NCI-H2196 (cell line): Measurements from ENCODE around the gene NFIX.

Experiments used
- DNase-seq: peaks from one replicate; lab custom pipeline; 2025; ENCODE audit not compliant: unreplicated experiment; lab: John Stamatoyannopoulos, UW

NFIX gene

DNA sequence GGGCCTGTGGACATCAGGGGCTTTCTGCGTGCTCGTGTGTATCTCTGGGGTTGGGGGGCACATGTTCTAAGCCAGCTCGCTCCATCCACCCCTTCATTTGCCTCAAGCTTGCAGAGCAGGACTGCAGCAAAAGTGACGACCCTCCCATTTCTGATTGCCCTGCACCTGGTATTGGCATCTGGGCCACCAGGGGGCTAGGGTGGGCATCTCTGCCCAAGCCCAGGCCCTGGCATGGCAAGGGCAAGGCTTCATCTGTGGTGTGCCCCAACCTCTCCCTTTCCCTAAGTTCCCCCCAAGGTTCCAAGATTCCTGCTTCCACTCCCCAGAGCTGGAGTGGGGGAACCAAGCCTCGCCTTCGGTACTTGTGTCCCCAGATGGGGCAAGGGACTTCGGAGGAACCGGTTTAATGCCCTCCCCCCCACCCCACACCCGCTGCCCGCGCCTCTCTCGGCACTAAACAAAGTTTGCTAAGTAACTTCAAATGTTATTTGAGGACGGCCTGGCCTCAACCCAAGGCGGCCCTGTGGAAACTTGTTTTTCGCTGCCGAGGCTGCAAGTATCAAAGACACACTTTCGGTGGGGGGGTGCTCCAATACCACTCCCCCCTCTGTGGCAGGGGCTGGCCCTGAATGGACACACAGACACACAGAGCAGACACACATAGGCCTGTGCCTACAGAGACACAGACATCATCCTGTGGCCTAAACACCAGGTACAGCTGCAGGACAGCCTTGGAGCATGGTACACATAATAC lies 12.2 kb downstream of the NFIX start:
- DNase-seq: no peak

DNA sequence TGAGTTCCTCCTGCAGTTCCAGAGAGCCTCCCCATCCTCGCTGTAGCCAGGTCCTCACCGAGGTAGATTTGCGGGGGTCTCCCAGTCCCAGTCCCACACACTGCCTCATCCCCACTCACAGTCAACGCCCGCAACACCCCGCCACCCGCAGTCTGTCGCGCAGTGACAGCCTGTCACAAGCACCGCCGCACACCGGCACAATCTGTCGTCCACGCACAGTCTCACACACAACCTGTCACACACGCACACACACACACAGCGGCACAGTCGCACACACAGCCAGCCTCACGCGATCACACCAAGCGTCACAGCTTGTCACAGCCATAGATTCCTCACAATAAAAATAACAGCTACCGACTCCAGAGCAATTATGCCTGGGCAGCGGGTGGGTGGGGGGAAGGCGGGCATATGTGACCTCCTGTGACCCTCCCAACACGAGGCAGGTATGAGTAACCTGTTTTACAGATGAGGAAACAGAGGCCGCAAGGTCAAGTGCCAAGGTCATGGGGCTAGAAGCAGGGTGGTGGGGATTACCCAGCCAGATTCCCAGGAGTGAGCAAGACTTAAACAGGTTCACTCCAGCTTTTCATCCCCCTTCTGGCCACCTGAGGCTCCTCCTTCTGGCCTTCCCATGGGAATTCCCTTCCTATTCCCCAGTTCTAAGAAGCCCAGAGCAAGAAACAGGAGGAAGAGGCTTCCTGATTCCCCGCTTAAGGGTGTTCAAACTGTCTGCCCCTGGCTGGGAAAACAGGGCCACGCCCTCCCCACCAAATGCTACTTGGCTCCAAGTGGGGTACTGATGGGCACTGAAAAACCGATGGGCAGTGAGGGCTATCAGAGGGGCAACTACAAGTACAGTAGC lies 13.9 kb downstream of the NFIX start:
- no peak for DNase-seq

DNA sequence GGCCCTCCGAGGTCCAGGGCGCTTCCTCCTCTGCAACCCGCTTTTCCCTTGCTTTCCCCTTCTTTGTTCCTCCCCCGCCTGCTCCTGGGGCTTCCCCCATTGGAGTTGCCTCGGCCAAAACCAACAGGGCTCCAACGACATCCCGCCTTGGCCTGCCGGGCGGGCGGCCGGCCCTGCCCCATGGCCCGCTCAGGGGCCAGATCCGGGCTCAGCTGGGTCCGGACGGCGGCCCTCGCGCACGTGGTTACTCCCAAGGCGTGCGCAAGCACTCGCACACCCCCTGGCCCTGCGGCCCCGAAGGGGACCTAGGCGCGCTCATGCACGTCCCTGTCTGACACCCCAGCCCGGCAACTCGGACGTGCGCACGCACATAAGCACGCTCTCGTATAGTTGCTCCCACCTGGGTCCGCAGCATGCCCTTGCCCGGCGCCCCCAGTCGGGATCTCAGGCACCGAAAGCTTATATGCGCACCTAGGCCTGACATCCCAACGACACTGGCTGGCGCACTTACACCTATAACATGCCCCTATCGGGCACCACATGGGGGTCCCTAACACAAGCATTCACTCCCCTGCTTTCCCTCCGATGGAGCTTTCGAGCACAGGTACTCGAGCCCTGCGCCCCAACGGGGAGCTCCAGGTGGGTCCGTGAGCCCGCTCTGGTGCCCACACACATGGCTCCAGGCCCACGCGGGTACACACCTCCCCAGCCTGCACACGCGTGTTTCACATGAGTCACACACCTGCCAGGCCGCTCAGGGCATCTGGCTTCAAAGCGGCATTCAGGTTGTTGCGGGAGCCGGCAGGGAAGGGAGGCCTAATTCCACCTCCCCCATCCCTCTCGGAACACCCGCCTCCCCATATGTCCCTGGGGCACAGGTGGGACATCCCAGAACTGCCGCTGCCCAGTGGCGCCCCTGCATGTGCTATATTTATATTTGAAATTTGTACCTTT lies 15.0 kb downstream of the NFIX start:
- DNase-seq: no peak

DNA sequence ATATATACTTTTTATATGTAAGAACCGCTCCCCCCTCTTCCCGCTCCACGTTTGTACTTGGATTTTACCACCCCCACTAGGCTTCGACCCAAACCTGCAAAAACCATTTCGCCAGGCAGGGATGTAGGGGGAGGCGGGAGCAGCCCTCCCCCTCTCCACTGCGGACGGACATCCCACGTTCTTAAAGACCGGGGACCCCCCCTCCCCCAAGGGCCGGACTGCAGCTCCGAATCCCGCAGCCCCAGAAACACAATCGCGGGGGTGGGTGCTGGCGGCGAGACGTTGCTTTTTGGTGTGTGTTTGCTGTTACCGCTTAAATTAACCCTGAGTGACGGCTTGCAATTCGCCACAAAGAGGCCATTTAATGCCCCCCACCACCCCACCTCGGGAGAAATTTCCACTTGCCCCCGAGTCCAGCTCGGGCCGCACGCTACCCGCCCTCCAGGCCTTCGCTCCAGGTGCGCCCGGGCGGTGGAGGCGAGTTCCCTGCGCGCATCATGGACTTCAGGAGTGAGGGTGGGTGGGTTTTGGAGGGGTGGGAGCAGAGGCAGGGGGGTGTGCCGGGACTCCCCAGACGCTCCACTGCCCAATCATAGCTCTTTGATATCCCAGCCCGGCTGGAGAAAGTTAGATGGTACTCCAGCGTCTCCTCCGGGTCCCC lies 15.8 kb downstream of the NFIX start:
- DNase-seq: no peak

DNA sequence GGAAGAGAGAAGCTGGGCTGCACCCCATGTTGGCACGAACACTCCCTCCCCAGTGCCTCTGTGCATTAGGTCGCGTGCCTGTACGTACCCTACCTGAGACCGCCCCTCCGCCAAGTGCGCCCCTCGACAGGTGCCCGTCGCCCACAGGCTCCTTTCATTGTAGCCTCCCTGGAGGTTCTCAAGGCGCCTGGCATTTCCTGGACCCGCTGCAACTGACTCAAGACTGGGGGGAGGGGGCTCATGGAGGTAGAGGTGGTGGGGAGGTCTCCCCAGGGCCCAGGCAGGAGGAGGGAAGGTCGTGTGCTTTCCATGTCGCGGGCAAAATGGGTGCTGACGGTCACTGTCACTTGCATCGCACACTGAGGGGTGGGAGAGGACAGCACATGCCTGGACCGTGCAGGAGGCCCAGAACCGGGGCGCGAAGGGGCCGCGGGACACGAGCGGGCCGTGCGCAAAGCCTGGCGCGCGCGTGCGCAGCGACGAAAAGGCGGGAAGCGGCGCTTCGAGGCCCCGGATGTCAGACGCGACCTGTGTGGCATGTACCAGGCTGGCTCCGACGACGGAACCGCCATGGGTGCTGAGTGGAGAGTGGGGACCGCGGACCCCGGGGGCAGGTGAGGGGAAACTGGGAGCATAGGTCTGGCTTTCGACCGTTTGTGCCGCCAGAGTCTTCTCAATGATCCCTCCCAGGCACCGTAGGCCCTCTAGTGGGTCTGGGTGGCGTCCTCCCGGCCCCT lies 16.5 kb downstream of the NFIX start:
- no peak for DNase-seq

DNA sequence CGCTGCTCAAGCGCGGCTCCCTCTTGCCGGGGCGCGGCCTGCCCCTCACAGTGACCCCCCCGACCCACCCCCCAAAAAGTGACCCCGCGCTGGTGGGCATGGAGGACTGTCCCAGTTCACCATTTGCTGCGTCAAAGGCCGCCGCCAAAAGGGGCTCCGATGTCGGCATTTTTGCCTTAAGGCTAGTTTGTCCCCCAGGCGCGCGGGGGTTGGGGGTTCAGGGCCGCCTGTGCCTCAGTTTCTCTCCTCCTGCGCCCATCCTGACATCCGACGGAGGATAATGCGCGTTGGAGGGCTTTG lies 17.1 kb downstream of the NFIX start:
- no peak for DNase-seq

DNA sequence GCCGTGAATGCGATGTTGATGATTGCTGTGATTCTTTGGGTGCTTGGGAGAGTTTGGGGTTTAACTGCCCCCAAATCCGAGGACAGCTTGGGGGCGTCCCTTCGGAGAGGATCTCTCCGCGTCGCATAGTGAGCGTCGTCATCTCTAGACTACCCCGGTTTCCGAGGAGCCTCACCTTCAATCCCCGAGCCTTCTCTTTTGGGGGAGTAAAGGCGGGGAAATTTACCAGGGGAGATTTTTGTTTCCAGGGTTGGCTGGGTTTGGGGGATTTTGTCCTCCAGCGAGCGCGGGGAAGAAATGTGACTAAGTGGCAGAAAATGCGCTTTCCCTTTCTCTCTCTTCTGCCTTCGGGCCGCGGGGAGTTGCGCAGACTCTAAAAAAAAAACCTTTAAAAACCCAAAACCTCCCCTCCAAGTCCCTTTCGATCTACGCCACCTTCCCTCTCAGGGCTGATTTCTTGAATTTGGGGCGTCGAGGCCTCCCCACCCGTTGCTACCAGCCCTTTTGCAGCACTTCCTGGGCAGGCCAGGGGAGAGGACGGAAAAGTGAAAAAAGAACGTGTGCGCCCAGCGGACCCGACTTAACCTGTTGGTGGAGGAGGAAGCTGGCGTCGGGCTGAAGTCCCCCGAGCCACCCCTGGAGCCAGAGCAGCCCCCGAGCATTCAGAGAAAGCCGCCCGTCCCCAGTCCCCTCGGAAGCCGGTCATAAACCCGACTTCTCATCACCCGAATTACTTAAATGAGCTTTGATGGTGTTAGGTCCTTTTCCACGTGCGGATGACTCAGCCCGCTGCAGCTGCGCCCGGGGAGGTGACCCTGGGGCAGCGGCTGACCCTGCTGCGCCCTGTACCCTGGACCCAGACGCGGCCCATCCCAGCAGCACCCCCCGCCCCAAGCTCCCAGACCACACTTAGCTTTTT lies 17.7 kb downstream of the NFIX start:
- no peak for DNase-seq

DNA sequence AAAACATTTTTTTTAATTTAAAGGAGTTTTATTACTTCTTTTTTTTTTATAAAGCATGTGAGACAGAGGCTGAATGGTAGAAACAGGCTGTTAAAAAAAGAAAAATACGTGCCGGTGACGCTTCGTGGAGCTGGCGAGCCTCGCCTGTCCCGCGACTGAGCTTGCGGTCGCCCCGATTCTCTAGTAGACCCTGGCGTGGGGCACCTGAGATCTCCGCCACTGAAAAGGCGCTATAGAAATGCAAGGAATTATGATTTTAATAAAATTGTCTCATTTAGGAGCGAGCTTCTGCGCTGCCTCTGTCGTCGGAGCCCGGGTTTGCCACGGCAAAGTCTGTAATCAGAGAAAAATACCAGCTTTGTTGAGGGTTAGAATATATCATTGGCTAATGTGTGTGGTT lies 18.4 kb downstream of the NFIX start:
- no peak for DNase-seq

DNA sequence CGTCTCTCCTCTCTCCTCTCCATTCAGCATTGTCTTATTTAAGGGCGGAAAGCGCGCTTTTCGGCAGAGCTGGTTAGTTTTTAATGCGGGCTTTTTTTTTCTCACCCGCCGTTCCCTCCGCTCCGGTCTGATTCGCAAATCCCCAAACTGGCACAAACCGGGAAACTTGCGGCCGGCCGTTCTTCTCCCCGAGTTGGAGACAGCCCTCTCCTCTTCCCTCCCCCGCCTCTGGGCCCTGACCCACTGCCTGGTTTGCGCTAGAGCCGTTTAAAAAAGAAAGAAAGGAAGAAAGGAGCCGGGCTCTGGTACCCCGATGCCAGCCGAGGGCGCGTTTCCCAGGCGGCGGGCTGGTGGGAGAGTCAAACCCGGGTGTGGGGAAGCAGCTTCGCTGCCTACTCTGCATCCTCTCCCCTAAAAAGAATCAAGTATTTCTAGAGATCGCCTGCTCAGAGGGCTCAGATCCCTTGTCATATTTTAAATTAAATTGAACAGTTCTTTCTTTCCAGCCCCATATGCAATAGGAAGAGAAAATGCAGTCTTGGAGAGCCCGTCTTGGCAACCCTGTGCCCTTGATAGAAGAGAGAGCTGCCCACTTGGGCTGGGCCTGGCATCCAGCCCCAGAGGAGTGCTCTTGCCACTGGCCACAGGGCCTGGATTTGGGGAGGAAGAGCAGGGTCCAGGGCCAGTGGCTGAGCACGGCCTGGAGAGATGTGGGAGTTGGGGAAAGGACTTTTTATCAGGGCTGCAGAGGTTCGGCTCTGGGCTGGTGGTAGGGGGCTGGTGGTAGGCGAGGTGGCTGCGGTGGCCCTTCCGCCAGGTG lies 19.0 kb downstream of the NFIX start:
- no peak for DNase-seq

DNA sequence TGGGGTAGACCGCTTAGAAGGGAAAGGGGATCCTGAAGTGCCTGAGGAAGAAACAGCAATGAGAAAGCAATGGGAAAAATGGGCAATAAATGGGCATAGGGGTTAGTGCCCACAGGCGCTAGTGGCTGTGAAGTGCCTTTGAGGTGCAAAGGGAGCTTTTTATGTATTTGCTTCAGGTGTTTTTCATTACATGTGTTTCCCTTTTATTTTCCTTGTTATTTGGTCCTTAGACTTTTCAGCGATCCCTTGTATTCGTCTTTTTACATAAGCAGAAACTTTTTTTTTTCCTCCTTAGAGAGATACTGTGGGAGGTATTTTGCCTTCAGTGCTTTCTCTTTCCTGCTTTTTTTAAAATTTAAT lies 19.6 kb downstream of the NFIX start:
- DNase-seq: no peak

DNA sequence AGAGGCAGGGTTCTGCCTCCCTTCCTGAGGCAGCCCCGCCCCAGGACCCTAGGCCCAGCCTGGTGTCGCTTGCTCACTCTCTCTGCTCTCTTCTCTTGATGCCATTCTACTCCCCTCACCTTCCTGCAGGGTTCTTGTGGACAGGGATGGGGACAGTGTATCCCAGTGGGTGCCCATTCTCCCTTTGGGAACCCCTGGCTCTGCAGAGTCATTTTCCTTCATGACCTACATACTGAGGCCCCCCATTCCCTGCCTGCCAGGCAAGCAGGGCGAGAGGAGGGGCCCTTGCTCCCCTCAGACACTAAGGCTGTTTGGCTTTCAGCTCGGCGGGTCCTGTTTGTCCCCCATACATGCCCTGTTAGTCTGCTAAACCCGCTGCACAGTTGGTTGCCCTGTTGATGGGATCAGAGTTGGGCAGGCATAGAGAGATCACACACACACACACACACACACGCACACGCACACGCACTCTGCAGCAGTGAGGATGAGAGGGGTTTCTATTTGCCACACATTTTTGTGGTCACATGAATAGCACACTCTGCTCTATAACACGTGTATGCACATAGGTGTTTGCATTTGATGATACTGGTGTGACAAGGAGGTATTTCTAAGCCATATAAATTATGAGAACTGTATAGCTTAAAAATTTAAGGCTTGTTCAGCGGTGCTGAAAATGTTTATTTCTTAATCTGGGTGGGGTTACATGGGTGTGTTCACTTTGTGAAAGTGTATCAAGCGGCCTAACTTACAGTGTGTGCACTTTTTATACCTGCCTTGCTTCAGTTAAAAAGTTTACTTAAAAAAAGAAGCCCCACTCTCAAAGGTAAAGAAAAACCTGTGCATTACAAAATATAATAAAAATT lies 20.3 kb downstream of the NFIX start:
- DNase-seq: no peak

DNA sequence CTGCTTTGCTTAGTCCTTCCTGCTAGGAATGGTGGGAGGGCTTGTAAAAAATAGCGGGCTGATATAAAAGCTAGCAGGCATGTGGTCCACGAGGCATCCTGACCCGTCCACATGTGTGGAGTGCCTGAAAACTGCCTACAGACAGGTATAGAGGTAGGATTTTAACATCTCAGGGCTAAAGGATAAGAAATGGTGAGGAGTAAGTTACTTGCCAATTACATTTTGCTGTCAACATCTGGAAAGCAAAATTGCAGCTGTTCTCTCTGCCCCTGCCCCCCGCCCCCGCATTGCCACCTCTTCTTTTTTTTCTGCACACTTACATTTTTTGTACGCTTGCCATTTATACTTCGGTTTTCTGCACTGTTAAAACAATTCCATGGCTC lies 21.0 kb downstream of the NFIX start:
- no peak for DNase-seq

DNA sequence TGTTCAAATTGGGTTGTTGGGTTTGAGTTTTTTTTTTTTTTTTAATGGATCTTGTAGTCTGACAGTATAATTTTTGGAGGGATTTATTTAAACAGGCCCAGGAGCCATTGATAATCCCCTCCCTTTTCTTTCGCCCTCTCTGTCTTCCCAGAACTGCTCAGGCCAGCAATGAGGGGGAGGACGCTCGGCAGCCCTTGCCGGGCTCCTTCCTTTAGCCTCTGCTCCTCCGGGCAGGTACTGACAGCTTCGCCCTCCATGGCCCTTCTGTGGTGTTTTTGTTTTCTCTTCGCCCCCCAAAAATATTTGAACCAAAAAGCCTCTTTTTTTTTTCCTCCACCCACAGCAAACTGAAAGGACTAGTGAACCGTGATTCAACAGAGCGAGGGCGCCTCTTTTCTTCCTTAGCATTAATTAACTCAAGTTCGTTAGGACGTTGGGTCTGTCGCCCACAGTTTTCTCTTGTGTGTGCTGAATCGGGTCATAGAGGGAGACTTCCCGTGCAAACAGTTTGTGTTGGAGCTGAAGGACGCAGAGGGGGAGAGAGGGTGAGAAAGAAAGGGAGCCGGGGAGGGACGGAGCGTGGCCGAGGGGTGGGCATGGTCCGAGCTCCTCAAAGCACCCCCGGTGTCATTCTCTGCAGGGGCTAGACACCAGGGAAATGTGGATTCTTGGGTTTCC lies 21.5 kb downstream of the NFIX start:
- no peak for DNase-seq

DNA sequence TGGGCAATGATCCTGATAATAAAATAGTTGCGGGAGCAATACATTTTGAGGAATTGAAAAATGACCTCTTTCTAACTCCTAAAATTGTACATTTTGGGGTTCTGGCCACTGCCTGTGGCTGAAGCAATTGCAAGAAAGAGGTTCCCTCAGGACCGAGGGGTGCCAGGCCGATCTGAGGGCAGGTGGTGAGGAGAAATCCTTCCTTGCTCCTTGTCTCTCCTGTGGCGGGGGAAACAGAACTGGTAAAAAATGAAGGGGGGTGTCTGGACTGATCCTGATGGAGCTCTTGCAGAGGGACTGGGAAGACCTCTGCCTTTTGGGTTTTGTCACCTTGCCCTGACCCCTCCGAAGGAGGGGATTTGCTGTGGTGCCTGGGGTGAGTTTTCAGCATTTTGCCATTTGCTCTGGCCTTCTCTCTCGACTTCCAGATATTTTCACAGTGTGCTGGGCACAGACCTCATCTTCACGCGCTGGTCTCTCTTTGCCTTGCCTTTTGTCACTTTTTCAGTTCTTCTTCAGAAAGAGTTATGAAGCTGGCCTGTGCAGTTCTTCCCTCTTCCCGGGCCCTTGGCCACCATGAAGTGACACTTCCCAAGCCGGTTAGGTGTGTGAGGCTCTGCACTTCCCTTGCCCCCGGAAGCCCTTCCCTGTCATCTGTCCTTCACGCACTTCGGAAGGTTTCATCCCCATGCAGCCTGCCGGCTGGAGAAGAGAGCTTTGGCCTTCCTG lies 22.2 kb downstream of the NFIX start:
- no peak for DNase-seq

DNA sequence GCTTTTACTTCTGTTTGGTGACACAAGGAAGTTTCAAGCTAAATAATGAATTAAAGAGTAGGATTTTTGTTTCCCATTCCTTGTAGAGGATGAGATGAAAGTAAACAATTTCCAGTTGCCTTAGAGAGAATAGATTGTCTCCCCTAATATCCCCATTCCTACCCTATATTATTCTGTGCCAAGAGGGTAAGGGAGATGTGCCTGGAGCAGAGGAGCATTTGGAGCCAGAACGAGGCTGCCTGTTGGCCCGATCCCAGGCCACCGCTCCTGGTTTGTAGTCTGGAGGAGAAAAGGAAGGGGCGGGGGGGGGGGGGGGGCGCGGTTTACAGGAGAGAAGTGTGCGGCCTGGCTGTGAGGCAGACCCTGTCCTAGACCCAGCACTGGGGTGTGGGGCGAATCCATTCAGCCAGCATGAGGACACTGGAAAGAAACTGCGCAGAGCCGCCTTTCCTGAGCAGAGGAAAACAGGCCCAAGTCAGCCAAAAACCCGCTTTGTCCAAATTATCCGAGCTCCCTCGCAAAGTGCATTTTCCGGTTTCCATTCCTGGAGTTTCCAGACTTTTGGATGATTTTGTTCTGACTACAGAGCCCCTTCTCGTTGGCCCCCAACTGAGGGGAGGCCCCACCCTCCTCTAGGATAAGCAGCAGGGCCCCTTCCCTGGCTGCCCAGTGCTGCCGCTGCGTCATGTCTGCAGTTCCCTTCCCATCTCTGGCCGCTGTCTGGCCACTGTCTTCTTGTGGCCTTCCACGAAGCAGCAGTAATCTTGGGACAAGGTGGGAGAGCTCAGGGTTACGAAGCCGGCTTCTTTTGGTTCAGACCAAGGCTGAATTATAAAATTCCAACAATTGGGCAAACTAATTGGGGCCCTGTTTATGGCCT lies 23.0 kb downstream of the NFIX start:
- DNase-seq: no peak
